Activated T-cell treated with anti-CD3 and anti-CD28 coated beads, Interleukin-2, amount 50 U/mL, for 72 hours (primary cell): ENCODE results near the gene NOS1AP. TPM values are rescaled to one million over a fixed set of nuclear protein-coding genes. Genes with fewer than 3 reads are reported as not detected.

ENCODE experiments used
- ATAC-seq, 2 donors: fragments of 150-1000 bp; cut with Tn5 transposase; replicated peaks in 1 of 2; 2 replicates each; pipeline ENCODE4 v1.10.0; 2021; ENCODE audit warnings: moderate library complexity in 2 of 2, mild to moderate bottlenecking in 1 of 2
- DNase-seq, 2 donors: peaks; one replicate each; pipeline ENCODE4 v3.0.0; 2021 to 2022; ENCODE audit warnings: mixed read lengths in 1 of 2
- H3K27ac Mint-ChIP-seq: one replicate; pipeline ENCODE4 v1.8.0; 2022; ENCODE audit warnings: mild to moderate bottlenecking, moderate library complexity, mixed read lengths
- H3K27me3 Mint-ChIP-seq: one replicate; pipeline ENCODE4 v1.8.0; 2022; ENCODE audit warnings: low read depth, mixed read lengths
- H3K36me3 Mint-ChIP-seq, 2 donors: one replicate each; pipeline ENCODE4 v1.8.0; 2022; ENCODE audit warnings: mixed read lengths in 2 of 2, mild to moderate bottlenecking in 1 of 2; ENCODE audit not compliant: insufficient read depth in 2 of 2
- H3K4me1 Mint-ChIP-seq: one replicate; pipeline ENCODE4 v1.8.0; 2022; ENCODE audit warnings: low read depth, mixed read lengths
- H3K4me3 Mint-ChIP-seq, 2 donors: one replicate each; pipeline ENCODE4 v1.8.0; 2022; ENCODE audit warnings: mild to moderate bottlenecking in 2 of 2, mixed read lengths in 2 of 2, moderate library complexity in 2 of 2
- H3K9me3 Mint-ChIP-seq, 2 donors: one replicate each; pipeline ENCODE4 v1.8.0; 2022; ENCODE audit warnings: mixed read lengths in 2 of 2
- total RNA-seq, 2 donors: library from RNA; stranded (reverse); gene quantifications; one replicate each; pipeline ENCODE4 v1.2.3, GENCODE V29; 2022

NOS1AP gene
- under 1 TPM; 0.21 to 0.26 TPM for total RNA-seq

- DNase-seq = peak; percentile 88
- H3K27ac Mint-ChIP-seq = no peak within 1 kb of the TSS
- H3K4me1 Mint-ChIP-seq = peaks cover 5% of the 10 kb centered on the region
- ATAC-seq = peak; percentile 99
- peak within 1 kb of the TSS; percentile 87 to 88 for H3K4me3 Mint-ChIP-seq
- H3K27me3 Mint-ChIP-seq = peaks cover 54% of the 10 kb centered on the region
- H3K9me3 Mint-ChIP-seq = no peaks in the 10 kb centered on the region
- no peaks in the 10 kb centered on the region for H3K36me3 Mint-ChIP-seq
Observed at GRCh38 chr1:162069334-162070093, at the start of gene NOS1AP. TSS of gene NOS1AP (plus strand) at chr1:162069691. CDS start at chr1:162070178, 487 bp downstream.

- no peaks in the 10 kb centered on the region for H3K36me3 Mint-ChIP-seq
- no peak overlapping the region for H3K4me3 Mint-ChIP-seq
Observed at GRCh38 chr1:162020150-162020549, 49.3 kb upstream of the NOS1AP start.

GRCh38 chr1:162021124-162021523 lies 48.4 kb upstream of the NOS1AP start:
- H3K4me3 Mint-ChIP-seq = no peak overlapping the region
- ATAC-seq (no peak), DNase-seq (no peak)
- no peak overlapping the region for H3K27ac Mint-ChIP-seq
- no peaks in the 10 kb centered on the region for H3K36me3 Mint-ChIP-seq
- peaks cover 5% of the 10 kb centered on the region for H3K4me1 Mint-ChIP-seq
- H3K9me3 Mint-ChIP-seq = no peaks in the 10 kb centered on the region
- peaks cover 31% of the 10 kb centered on the region for H3K27me3 Mint-ChIP-seq

More at GRCh38 chr1:162020150-162020549, 49.3 kb upstream of the NOS1AP start:
- Mint-ChIP-seq H3K27ac (no peak overlapping the region), H3K4me1 (peaks cover 5% of the 10 kb centered on the region), H3K9me3 (no peaks in the 10 kb centered on the region), H3K27me3 (peaks cover 23% of the 10 kb centered on the region)
- DNase-seq = no peak
- no peak for ATAC-seq

GRCh38 chr1:162022626-162023025 lies 46.9 kb upstream of the NOS1AP start:
- Mint-ChIP-seq H3K36me3 (no peaks in the 10 kb centered on the region), H3K27me3 (peaks cover 45% of the 10 kb centered on the region), H3K4me3 (peak overlapping the region; percentile 93 to 94), H3K4me1 (peaks cover 5% of the 10 kb centered on the region), H3K9me3 (no peaks in the 10 kb centered on the region), H3K27ac (no peak overlapping the region)
- no peak for DNase-seq
- no peak for ATAC-seq

GRCh38 chr1:162023181-162023546 lies 46.3 kb upstream of the NOS1AP start:
- peaks cover 5% of the 10 kb centered on the region for H3K4me1 Mint-ChIP-seq
- H3K4me3 Mint-ChIP-seq = peak overlapping the region; percentile 93 to 94
- H3K9me3 Mint-ChIP-seq = no peaks in the 10 kb centered on the region
- ATAC-seq (no peak), DNase-seq (no peak)
- H3K36me3 Mint-ChIP-seq = no peaks in the 10 kb centered on the region
- peaks cover 48% of the 10 kb centered on the region for H3K27me3 Mint-ChIP-seq
- no peak overlapping the region for H3K27ac Mint-ChIP-seq

- Mint-ChIP-seq H3K4me3 (peak within 1 kb of the TSS; percentile 93 to 94), H3K9me3 (no peaks in the 10 kb centered on the region), H3K4me1 (peaks cover 5% of the 10 kb centered on the region), H3K27me3 (peaks cover 55% of the 10 kb centered on the region), H3K27ac (no peak within 1 kb of the TSS), H3K36me3 (no peaks in the 10 kb centered on the region)
- peak; percentile 64 to 70 for DNase-seq
- ATAC-seq = peak; percentile 92 to 96
Observed at GRCh38 chr1:162023547-162024501, 45.7 kb upstream of the NOS1AP start, which contains the start of gene OLFML2B. TSS of gene OLFML2B (minus strand) at chr1:162023869. CDS start at chr1:162023430, 439 bp downstream.

- H3K36me3 Mint-ChIP-seq = no peaks in the 10 kb centered on the region
- H3K27ac Mint-ChIP-seq = no peak overlapping the region
- no peaks in the 10 kb centered on the region for H3K9me3 Mint-ChIP-seq
- H3K4me1 Mint-ChIP-seq = peaks cover 5% of the 10 kb centered on the region
- no peak overlapping the region for H3K4me3 Mint-ChIP-seq
- no peak for DNase-seq
- H3K27me3 Mint-ChIP-seq = peaks cover 66% of the 10 kb centered on the region
- no peak for ATAC-seq
Observed at GRCh38 chr1:162025541-162025940, 44.0 kb upstream of the NOS1AP start.

- Mint-ChIP-seq H3K4me3 (no peak overlapping the region), H3K9me3 (no peaks in the 10 kb centered on the region), H3K36me3 (no peaks in the 10 kb centered on the region), H3K27ac (no peak overlapping the region), H3K4me1 (peaks cover 5% of the 10 kb centered on the region), H3K27me3 (peaks cover 66% of the 10 kb centered on the region)
- ATAC-seq (no peak), DNase-seq (no peak)
Observed at GRCh38 chr1:162026881-162027280, 42.6 kb upstream of the NOS1AP start.

GRCh38 chr1:162028726-162029125 lies 40.8 kb upstream of the NOS1AP start:
- Mint-ChIP-seq H3K27ac (no peak overlapping the region), H3K9me3 (no peaks in the 10 kb centered on the region), H3K36me3 (no peaks in the 10 kb centered on the region), H3K4me3 (no peak overlapping the region), H3K4me1 (no peaks in the 10 kb centered on the region), H3K27me3 (peaks cover 56% of the 10 kb centered on the region)
- DNase-seq = no peak
- no peak for ATAC-seq

- Mint-ChIP-seq H3K9me3 (no peaks in the 10 kb centered on the region), H3K4me1 (no peaks in the 10 kb centered on the region), H3K4me3 (no peak overlapping the region), H3K36me3 (no peaks in the 10 kb centered on the region), H3K27ac (no peak overlapping the region), H3K27me3 (peaks cover 56% of the 10 kb centered on the region)
- ATAC-seq (no peak), DNase-seq (no peak)
Observed at GRCh38 chr1:162029157-162029556, 40.3 kb upstream of the NOS1AP start.

- Mint-ChIP-seq H3K27ac (no peak overlapping the region), H3K27me3 (peaks cover 46% of the 10 kb centered on the region), H3K4me1 (peaks cover 5% of the 10 kb centered on the region), H3K36me3 (no peaks in the 10 kb centered on the region), H3K4me3 (no peak overlapping the region), H3K9me3 (no peaks in the 10 kb centered on the region)
- ATAC-seq (no peak), DNase-seq (no peak)
Observed at GRCh38 chr1:162030759-162031280, 38.7 kb upstream of the NOS1AP start.

- Mint-ChIP-seq H3K27me3 (peaks cover 25% of the 10 kb centered on the region), H3K27ac (no peak overlapping the region), H3K4me3 (no peak overlapping the region), H3K36me3 (no peaks in the 10 kb centered on the region), H3K4me1 (peaks cover 5% of the 10 kb centered on the region), H3K9me3 (no peaks in the 10 kb centered on the region)
- no peak for ATAC-seq
- no peak for DNase-seq
Observed at GRCh38 chr1:162033428-162033827, 36.1 kb upstream of the NOS1AP start.

GRCh38 chr1:162035241-162035640 lies 34.2 kb upstream of the NOS1AP start:
- H3K9me3 Mint-ChIP-seq = no peaks in the 10 kb centered on the region
- H3K27me3 Mint-ChIP-seq = peaks cover 23% of the 10 kb centered on the region
- no peaks in the 10 kb centered on the region for H3K36me3 Mint-ChIP-seq
- ATAC-seq = peak; percentile 38 to 41
- H3K4me3 Mint-ChIP-seq = no peak overlapping the region
- peaks cover 11% of the 10 kb centered on the region for H3K4me1 Mint-ChIP-seq
- peak in 1 of 2 donors; percentile 4 for DNase-seq
- no peak overlapping the region for H3K27ac Mint-ChIP-seq
